HAP-1 (cell line): ENCODE data around the gene HOXC10.

ENCODE experiments used
- DNase-seq, 2 experiments: peaks; one replicate each; pipeline ENCODE4 v3.0.0-alpha.2; 2016 to 2020; ENCODE audit warnings: low spot score in 2 of 2
- H3K27me3 ChIP-seq: fragments of 250-450 bp; sonication (Bioruptor Pico); 2 replicates; pipeline ENCODE4 v1.5.1; 2020; ENCODE audit warnings: low read depth, mild to moderate bottlenecking, moderate library complexity
- H3K36me3 ChIP-seq: fragments of 250-450 bp; sonication (Bioruptor Pico); replicated peaks from 2 replicates; pipeline ENCODE4 v1.5.1; 2020; ENCODE audit warnings: mild to moderate bottlenecking
- H3K4me1 ChIP-seq: fragments of 250-450 bp; sonication (Bioruptor Pico); 2 replicates; pipeline ENCODE4 v1.5.1; 2020; ENCODE audit warnings: mild to moderate bottlenecking
- H3K4me3 ChIP-seq: fragments of 250-450 bp; sonication (Bioruptor Pico); 2 replicates; pipeline ENCODE4 v1.5.1; 2020; ENCODE audit warnings: mild to moderate bottlenecking, moderate library complexity
- H3K9me3 ChIP-seq: fragments of 250-450 bp; sonication (Bioruptor Pico); 2 replicates; pipeline ENCODE4 v1.5.1; 2020; ENCODE audit warnings: mild to moderate bottlenecking, moderate library complexity
- in situ Hi-C: fragments of 300-500 bp; cut with MboI; formaldehyde crosslinking; loops from 3 replicates; pipeline ENCODE4 v1.14.3; 2020; ENCODE audit warnings: low sequenced_read_pairs, inconsistent platforms, mixed read lengths

HOXC10 gene

DNA sequence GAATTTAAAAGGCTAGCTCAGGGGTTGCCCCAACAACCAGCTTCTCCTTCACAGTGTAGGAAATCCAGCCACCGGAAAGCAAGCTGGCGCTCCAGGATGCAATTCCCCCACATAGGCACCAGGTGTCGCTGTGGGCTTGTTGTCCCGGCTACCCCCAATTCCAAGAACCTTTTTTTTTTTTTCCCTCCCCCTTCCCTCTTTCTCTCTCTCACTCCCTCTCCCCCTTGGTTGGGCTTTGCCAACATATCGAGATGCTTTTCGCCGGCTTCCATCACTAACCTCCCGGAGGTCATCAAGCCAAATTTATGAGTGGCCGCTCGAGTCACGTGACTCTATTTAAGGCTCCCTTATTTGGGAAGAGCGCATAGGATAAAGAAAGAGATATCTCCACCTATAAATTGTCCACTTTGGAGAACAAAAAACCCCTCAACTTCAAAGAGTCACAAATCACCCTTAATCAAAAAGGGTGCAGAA, 47.7 kb downstream of the HOXC10 start, which contains the start of gene HOXC5:
Gene HOXC5 (plus strand): TSS at position 424 of the 474 bp plus-strand sequence. CDS start 73 bp downstream, outside the sequence.
- in situ Hi-C loops = loop anchor here (5.0 kb wide), 1 partner anchor 160 kb away; no protein-coding TSS in a partner anchor
- peak within 1 kb of the TSS; percentile 22 for H3K4me3 ChIP-seq
- H3K4me1 ChIP-seq = peaks cover 22% of the 10 kb centered on the region
- H3K27me3 ChIP-seq = peaks cover 32% of the 10 kb centered on the region
- peak; percentile 74 to 86 for DNase-seq
- no peaks in the 10 kb centered on the region for H3K9me3 ChIP-seq
- H3K36me3 ChIP-seq = no peaks in the 10 kb centered on the region

DNA sequence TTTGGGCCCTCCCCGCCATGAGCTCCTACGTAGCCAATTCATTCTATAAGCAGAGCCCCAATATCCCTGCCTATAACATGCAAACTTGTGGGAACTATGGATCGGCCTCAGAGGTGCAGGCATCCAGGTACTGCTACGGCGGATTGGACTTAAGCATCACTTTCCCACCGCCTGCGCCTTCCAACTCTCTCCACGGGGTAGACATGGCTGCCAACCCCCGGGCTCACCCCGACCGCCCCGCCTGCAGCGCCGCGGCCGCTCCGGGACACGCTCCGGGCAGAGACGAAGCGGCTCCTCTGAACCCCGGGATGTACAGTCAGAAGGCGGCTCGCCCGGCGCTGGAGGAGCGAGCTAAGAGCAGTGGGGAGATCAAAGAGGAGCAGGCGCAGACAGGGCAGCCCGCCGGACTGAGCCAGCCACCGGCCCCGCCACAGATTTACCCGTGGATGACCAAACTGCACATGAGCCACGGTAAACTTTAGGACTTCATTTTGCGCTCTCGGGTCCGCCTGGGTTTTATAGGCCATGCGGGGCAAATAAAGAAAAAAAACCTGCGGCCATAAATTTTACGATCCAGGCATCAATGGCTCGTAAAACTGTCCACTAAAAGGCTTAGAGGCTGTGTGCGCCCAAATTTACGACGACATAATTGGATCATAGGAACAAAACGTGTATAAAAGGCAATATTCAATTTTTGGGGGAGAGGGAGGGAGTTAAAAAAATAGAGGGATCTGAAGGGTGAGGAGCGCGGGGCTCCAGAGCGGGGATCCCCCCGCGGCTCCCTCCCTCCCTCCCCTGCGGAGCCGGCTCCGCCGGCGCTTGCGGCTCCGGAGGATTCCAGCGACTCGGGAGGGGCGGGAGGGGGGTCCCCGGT, 48.4 kb downstream of the HOXC10 start:
- H3K4me3 ChIP-seq = peak overlapping the region; percentile 22
- peak; percentile 79 to 82 for DNase-seq

DNA sequence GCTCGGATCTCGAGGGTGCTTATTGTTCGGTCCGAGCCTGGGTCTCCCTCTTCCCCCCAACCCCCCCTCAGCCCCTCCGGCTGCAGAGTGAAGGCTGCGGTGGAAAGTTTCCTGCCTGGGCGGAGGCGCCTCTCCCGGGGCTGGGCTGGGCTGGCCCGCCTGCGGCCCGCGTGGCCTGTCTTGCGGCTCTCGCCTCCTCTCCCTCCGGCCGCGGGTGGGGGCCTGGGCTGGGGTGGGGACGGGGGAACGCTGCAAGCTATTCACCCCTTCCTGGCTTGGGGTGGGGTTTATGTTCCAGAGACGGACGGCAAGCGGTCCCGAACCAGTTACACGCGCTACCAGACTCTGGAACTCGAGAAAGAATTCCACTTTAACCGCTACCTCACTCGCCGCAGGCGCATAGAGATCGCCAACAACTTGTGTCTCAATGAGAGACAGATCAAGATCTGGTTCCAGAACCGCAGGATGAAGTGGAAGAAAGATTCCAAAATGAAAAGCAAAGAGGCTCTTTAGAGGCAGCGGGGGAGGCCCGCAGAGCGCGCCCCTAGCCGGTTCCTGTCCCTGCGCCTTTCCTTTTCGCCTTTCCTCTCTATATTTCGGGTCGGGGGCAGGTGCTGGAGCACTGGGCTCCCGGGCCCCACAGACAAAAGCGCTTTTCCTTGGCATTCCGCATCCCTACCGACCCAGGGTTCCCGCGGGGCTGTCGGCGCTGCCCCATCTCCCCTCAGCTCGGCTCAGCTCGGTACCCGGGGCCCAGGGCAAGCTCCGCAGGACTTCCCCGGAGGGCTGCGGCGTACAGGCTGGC, 49.2 kb downstream of the HOXC10 start:
- Histone ChIP-seq H3K27me3 (peaks cover 48% of the 10 kb centered on the region), H3K9me3 (no peaks in the 10 kb centered on the region), H3K4me1 (peaks cover 22% of the 10 kb centered on the region), H3K4me3 (peak overlapping the region; percentile 22), H3K36me3 (no peaks in the 10 kb centered on the region)
- DNase-seq = peak in 1 of 2 experiments; percentile 62
- in situ Hi-C loops = loop anchor here (5.0 kb wide), 1 partner anchor 158 kb away; no protein-coding TSS in a partner anchor

More for the DNA sequence above, 48.4 kb downstream of the HOXC10 start:
- in situ Hi-C loops = loop anchor here (5.0 kb wide), 1 partner anchor 159 kb away; no protein-coding TSS in a partner anchor
- Histone ChIP-seq H3K4me1 (peaks cover 26% of the 10 kb centered on the region), H3K9me3 (no peaks in the 10 kb centered on the region), H3K36me3 (no peaks in the 10 kb centered on the region), H3K27me3 (peaks cover 39% of the 10 kb centered on the region)

DNA sequence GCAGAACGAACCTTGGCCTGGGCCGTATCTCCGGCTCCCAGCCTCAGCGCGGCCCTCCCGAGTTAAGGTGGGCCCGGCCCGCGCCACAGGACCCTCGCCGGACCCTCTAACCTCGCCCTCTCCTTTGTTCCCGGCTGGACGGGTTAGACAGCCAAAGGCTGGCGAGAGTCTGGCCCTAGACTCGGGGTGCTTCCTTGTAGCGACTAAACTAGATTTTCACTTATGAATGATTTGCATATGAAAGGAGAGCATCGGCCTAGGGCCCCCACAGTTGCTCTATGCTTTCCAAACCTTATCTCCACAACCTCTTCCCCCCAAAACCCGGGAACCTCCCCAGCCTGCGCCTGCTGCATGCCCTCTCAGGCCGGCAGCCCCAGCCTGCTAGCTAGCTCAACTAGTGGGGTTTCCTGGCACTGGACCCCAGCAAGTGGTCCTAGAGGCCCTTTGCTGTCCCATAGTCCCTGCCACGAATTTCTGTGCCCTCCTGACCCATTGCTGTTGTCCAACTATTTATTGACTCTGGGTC, 49.9 kb downstream of the HOXC10 start:
- Histone ChIP-seq H3K4me3 (no peak overlapping the region), H3K36me3 (no peaks in the 10 kb centered on the region), H3K4me1 (peaks cover 22% of the 10 kb centered on the region), H3K27me3 (peaks cover 54% of the 10 kb centered on the region), H3K9me3 (no peaks in the 10 kb centered on the region)
- no peak for DNase-seq
- in situ Hi-C loops = loop anchor here (5.0 kb wide), 1 partner anchor 157 kb away; no protein-coding TSS in a partner anchor

DNA sequence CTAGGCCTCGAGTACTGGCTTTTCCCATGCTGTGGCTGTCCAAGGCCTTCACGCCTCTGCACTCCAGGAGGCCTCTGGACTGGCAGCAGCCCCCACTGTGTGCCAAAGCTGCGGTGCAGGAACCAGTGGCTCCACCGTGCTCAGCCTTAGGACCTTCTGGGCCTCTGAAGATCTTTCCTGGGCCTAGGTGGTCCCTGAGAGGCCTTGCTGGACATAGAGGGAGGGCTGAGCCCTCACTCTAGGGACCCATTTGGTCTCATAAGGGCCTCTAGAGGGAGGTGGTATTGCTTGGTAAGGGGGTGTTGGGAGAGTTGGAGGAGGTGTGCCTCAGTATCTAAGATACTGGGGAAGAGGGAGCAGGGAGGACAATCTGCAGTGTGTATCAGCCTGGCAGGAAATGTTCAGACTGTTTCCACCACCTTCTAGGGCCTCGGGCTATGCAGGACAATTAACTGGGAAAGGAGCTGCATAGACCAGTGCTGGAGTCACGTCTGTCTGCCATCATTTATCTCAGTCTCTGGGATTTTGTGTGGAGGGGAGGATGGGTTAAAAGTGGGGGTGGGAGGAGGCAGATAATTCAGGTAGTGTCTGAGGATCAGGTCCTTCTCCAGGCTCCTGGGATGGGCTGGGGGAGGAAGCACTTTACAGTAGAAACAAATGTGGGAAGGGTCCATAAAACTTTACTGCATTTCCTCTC, 50.8 kb downstream of the HOXC10 start:
- Histone ChIP-seq H3K27me3 (peaks cover 63% of the 10 kb centered on the region), H3K36me3 (no peaks in the 10 kb centered on the region), H3K9me3 (no peaks in the 10 kb centered on the region), H3K4me1 (peaks cover 22% of the 10 kb centered on the region), H3K4me3 (no peak overlapping the region)
- in situ Hi-C loops = no loop called here
- no peak for DNase-seq

DNA sequence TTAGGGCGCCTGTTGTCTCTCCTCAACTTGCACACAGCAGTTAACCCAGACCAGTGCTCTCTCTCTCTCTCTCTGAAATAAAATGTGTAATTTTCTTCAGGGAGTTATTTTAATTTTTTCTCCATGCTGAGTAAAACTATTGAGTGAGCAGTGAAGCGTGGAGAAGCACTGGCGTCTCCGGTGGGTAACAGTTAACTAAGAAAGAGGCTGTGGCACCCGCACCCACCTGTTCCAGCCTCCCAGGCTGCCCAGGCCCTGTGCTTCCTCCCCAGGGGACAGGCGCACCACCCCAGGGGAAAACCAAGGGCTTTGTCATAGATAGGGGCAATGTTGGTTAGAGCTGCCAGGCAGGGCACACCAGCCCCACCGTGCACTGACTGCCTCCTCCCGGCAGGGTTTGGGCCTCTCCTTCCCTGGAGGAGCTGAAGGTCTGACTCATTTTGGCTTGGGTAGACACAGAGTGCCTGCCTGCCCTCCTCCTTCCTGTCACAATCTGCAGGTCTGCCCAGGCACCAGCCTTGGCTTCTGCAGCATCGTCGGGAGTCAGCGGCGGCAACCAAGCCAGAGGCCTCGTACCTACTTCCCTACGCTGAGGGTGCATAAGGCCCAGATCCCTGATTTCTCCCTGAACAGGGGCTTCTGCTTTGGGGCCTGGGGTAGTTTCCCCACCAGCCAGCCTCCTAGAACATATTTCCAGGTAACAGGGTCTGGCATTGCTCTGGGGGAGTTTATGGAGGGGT, 51.8 kb downstream of the HOXC10 start:
- H3K9me3 ChIP-seq = no peaks in the 10 kb centered on the region
- H3K27me3 ChIP-seq = peaks cover 72% of the 10 kb centered on the region
- H3K4me3 ChIP-seq = no peak overlapping the region
- in situ Hi-C loops = no loop called here
- H3K36me3 ChIP-seq = no peaks in the 10 kb centered on the region
- peaks cover 22% of the 10 kb centered on the region for H3K4me1 ChIP-seq
- DNase-seq = no peak

DNA sequence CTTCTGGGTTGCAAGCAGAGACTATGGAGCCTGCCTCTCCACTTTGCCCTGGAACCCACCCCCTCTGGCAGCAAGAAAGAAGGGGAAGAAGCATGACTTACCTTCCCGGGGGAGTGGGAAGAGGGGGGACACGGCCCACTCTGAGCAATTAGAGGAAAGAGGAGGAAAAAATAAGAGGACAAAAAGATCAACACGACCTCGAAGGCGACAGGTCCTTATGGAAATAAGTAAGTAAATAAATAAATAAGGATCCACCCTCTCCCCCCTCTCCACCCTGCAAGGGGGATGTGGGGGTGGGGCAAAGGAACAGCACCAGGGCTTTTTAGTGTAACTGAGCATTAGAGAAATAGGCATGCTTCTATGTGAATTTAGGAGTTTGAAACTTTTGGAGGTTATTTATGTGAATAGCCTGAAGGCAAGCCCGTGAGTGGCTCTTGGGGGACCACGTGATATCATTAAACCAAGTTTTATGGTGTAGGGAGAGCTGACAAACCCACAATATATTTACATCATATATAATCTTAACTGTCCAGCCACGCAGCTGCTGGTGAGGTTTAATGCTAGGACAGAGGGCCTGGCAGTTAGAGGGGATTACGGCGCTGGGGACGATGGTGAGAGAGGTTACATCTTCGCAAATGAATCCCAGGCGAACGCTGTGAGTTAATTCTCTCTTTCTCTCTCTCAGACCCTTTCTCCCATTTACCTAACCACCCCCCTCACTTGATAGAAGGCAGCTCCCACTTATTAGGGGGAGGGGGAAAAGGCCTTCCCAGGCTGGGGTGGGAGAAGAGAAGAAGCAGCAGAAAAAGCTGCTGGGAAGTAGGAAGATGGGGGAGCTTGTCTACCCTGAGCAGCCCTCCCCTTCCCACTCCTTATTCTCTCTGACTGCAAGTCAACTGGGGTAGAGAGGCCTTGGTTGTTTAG, 52.7 kb downstream of the HOXC10 start:
- H3K27me3 ChIP-seq = peaks cover 78% of the 10 kb centered on the region
- peaks cover 22% of the 10 kb centered on the region for H3K4me1 ChIP-seq
- H3K4me3 ChIP-seq = no peak overlapping the region
- peak; percentile 36 to 59 for DNase-seq
- no peaks in the 10 kb centered on the region for H3K9me3 ChIP-seq
- in situ Hi-C loops = no loop called here
- no peaks in the 10 kb centered on the region for H3K36me3 ChIP-seq

DNA sequence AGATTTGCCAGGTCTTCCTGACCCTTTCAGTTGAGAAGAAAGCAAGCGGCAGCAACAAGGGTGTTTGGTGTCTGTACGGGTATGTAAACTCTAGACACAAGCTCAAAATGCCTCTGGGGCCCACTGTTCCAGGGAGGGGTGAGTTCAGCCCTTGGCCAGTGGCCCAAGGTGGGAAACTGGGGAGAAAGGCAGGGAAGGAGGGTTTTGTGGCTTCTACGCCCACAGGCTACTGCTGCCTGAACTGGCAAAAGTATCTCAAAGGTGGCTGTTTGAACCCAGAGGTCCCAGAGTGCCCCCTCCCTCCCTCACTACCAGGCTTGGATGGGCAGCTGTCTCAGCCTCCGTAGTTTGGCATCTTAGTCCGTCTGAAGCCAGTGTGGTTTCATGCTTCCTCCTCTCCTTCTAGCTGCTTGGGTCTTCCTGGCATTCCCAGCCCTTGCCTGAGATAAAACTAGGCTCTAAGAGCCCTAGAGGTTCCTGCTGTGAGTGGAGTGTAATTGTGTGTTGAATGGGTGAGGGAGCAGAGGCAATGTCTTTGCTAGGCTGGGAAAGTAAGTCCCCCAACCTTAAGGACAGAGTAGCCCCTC, 53.4 kb downstream of the HOXC10 start:
- in situ Hi-C loops = no loop called here

DNA sequence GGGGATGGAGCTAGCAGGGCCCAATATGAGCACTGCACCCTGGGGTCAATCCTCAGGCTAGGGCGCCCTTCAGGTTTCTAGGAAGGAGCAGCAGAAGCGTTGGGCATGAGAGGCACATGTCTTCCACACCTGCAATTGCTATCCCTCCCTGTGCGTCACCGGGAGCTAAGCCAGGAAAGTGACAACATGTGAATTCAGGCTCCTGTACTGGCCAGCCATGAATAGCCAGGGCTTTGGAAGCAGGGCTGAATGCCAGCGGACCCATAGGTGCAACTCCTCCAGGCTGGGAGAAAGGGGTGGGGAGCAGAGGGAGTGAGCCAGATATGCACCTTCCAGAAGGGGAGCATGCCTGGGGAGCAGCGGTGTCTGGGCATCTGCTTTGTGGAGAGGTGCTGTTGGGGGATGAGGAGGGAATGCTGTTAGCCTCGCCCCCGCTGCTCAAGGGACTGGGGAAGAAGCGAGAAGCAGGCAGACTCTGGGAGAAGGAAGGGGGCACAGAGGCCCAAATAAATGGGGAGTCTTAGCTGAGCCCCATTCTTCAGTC, 54.0 kb downstream of the HOXC10 start:
- Histone ChIP-seq H3K4me1 (peaks cover 14% of the 10 kb centered on the region), H3K4me3 (no peak overlapping the region), H3K9me3 (no peaks in the 10 kb centered on the region), H3K36me3 (no peaks in the 10 kb centered on the region), H3K27me3 (peaks cover 87% of the 10 kb centered on the region)
- in situ Hi-C loops = no loop called here
- no peak for DNase-seq

More for the DNA sequence above, 53.4 kb downstream of the HOXC10 start:
- peaks cover 81% of the 10 kb centered on the region for H3K27me3 ChIP-seq
- no peaks in the 10 kb centered on the region for H3K36me3 ChIP-seq
- H3K4me1 ChIP-seq = peaks cover 16% of the 10 kb centered on the region
- H3K4me3 ChIP-seq = no peak overlapping the region
- H3K9me3 ChIP-seq = no peaks in the 10 kb centered on the region
- DNase-seq = no peak

DNA sequence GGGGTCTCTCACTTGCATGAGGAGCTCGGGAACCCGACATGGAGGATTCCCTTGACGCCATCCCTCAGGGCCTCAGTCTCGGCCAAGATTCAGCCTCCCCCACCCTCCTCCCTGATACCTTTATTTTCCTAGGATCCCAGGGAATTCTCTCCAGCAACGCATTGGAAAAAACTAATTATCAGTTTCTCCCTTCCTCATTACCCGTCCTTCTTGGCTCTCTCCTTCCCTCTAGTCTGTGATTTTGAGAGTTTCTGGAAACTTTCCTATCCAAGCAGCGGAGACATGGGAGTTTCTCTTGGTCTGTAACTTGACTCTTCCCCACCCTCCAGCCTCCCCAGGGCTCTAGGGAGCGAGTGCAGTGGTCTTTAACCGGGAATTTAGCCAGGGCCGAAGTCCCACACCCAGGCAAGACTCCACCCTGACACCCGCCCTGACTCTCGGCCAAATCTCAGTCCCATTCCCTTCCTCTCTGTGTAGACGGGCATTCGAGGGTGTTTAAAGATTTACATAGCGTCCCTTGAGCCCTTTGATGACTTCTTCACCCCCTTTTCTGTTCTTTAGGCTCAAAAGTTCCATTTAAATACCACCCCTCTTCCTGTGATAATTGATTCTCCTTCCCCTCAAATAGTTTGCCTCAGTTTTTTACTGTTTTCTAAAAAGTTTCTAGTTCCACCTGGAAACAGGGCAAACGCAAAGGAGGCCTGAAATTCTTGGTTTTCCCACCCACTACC, 54.6 kb downstream of the HOXC10 start:
- H3K9me3 ChIP-seq = no peaks in the 10 kb centered on the region
- in situ Hi-C loops = no loop called here
- peaks cover 10% of the 10 kb centered on the region for H3K4me1 ChIP-seq
- peaks cover 88% of the 10 kb centered on the region for H3K27me3 ChIP-seq
- H3K36me3 ChIP-seq = no peaks in the 10 kb centered on the region
- no peak for DNase-seq
- no peak overlapping the region for H3K4me3 ChIP-seq
